CD4-positive, CD25-positive, alpha-beta regulatory T cell (primary cell): ENCODE results near the gene SPACA4. TPM values are rescaled to one million over a fixed set of nuclear protein-coding genes. Genes with fewer than 3 reads are reported as not detected.

ENCODE experiments used
- ATAC-seq, 2 donors: fragments of 150-1000 bp; cut with Tn5 transposase; one replicate each; pipeline ENCODE4 v1.10.0; 2021; ENCODE audit warnings: low read depth in 2 of 2, moderate number of reproducible peaks in 2 of 2, moderate library complexity in 1 of 2
- DNase-seq, 3 donors: peaks; one replicate each; pipeline versions ENCODE4 v3.0.0 to v3.0.0-alpha.2; 2012 to 2022; ENCODE audit warnings: mixed read lengths in 1 of 3
- H3K27ac ChIP-seq: one replicate; pipeline ENCODE4 v1.7.0; 2013; ENCODE audit warnings: mild to moderate bottlenecking, low read length; ENCODE audit not compliant: insufficient read depth, poor library complexity, severe bottlenecking
- H3K27me3 ChIP-seq: one replicate; pipeline ENCODE4 v1.7.0; 2013; ENCODE audit warnings: low read length; ENCODE audit not compliant: control insufficient read depth, insufficient read depth
- H3K36me3 ChIP-seq: one replicate; pipeline ENCODE4 v1.7.0; 2013; ENCODE audit warnings: mild to moderate bottlenecking, low read length, moderate library complexity; ENCODE audit not compliant: control insufficient read depth, insufficient read depth
- H3K4me1 ChIP-seq: 2 replicates; pipeline ENCODE4 v1.7.0; 2013; ENCODE audit warnings: mild to moderate bottlenecking, low read length; ENCODE audit not compliant: insufficient read depth, control insufficient read depth, poor library complexity, severe bottlenecking
- H3K4me3 ChIP-seq: one replicate; pipeline ENCODE4 v1.7.0; 2013; ENCODE audit warnings: low read depth, mild to moderate bottlenecking, low read length, moderate library complexity
- H3K9me3 ChIP-seq, 2 experiments: 1 replicate in 1 of 2; 2 replicates in 1 of 2; pipeline ENCODE4 v1.7.0; 2013; ENCODE audit warnings: low read length in 2 of 2, mild to moderate bottlenecking in 1 of 2, moderate library complexity in 1 of 2; ENCODE audit not compliant: control insufficient read depth in 2 of 2
- H3K27ac Mint-ChIP-seq, 3 donors: one replicate each; pipeline ENCODE4 v1.8.0; 2020 to 2022; ENCODE audit warnings: mild to moderate bottlenecking in 3 of 3, mixed read lengths in 3 of 3, moderate library complexity in 2 of 3
- H3K27me3 Mint-ChIP-seq: one replicate; pipeline ENCODE4 v1.8.0; 2022; ENCODE audit warnings: mild to moderate bottlenecking, mixed read lengths
- H3K36me3 Mint-ChIP-seq: one replicate; pipeline ENCODE4 v1.8.0; 2020; ENCODE audit warnings: mixed read lengths
- H3K4me1 Mint-ChIP-seq, 4 donors: one replicate each; pipeline ENCODE4 v1.8.0; 2020 to 2022; ENCODE audit warnings: mixed read lengths in 4 of 4, mild to moderate bottlenecking in 1 of 4
- H3K4me3 Mint-ChIP-seq, 4 donors: one replicate each; pipeline ENCODE4 v1.8.0; 2020 to 2022; ENCODE audit warnings: mild to moderate bottlenecking in 4 of 4, mixed read lengths in 4 of 4, moderate library complexity in 3 of 4
- H3K9me3 Mint-ChIP-seq, 7 donors: one replicate each; pipeline ENCODE4 v1.8.0; 2020 to 2022; ENCODE audit warnings: mixed read lengths in 7 of 7, mild to moderate bottlenecking in 3 of 7, moderate library complexity in 2 of 7
- polyA plus RNA-seq, 4 donors: library from polyadenylated mRNA; unstranded; fragments of 300-500 nt; fragmentation: Illumina TruSeq; gene quantifications; one replicate each; pipeline ENCODE4 v1.2.3, GENCODE V29; 2021
- total RNA-seq: library from RNA; stranded (reverse); gene quantifications from one replicate; pipeline ENCODE4 v1.2.3, GENCODE V29; 2022

The SPACA4 gene
- total and polyA plus RNA-seq, 5 donors from 2014 or later, result 0.25 TPM; not detected in 4

GRCh38 chr19:48639483-48640375, 33.2 kb downstream of the SPACA4 start:
- H3K4me1 ChIP-seq, result peaks cover 30% of the 10 kb centered on the region
- ATAC-seq (no peak), DNase-seq (no peak)
- H3K9me3 ChIP-seq, result no peaks in the 10 kb centered on the region
- peaks cover 4% of the 10 kb centered on the region for H3K36me3 Mint-ChIP-seq
- H3K36me3 ChIP-seq, result no peaks in the 10 kb centered on the region
- no peak overlapping the region for H3K27ac ChIP-seq
- peaks cover 6 to 55% (median 16%) of the 10 kb centered on the region in 4 donors for H3K4me1 Mint-ChIP-seq
- no peaks in the 10 kb centered on the region for H3K27me3 Mint-ChIP-seq
- no peak overlapping the region for H3K4me3 ChIP-seq
- H3K4me3 Mint-ChIP-seq, result peak overlapping the region in 3 of 4 donors; percentile 19 to 99 (median 58)
- H3K9me3 Mint-ChIP-seq, result peaks cover 0 to 2% (median 0%) of the 10 kb centered on the region in 7 donors
- no peaks in the 10 kb centered on the region for H3K27me3 ChIP-seq
- peak overlapping the region; percentile 46 to 98 (median 69) for H3K27ac Mint-ChIP-seq

- Histone ChIP-seq H3K36me3 (no peaks in the 10 kb centered on the region), H3K27ac (no peak overlapping the region), H3K4me1 (peaks cover 29% of the 10 kb centered on the region), H3K9me3 (no peaks in the 10 kb centered on the region), H3K4me3 (no peak overlapping the region), H3K27me3 (no peaks in the 10 kb centered on the region)
- H3K36me3 Mint-ChIP-seq, result peaks cover 4% of the 10 kb centered on the region
- no peak overlapping the region for H3K4me3 Mint-ChIP-seq
- no peak overlapping the region for H3K27ac Mint-ChIP-seq
- H3K9me3 Mint-ChIP-seq, result peaks cover 0 to 2% (median 0%) of the 10 kb centered on the region in 7 donors
- no peaks in the 10 kb centered on the region for H3K27me3 Mint-ChIP-seq
- DNase-seq (no peak), ATAC-seq (no peak)
- peaks cover 7 to 62% (median 17%) of the 10 kb centered on the region in 4 donors for H3K4me1 Mint-ChIP-seq
Observed at GRCh38 chr19:48641850-48642249, 35.3 kb downstream of the SPACA4 start.

DNA sequence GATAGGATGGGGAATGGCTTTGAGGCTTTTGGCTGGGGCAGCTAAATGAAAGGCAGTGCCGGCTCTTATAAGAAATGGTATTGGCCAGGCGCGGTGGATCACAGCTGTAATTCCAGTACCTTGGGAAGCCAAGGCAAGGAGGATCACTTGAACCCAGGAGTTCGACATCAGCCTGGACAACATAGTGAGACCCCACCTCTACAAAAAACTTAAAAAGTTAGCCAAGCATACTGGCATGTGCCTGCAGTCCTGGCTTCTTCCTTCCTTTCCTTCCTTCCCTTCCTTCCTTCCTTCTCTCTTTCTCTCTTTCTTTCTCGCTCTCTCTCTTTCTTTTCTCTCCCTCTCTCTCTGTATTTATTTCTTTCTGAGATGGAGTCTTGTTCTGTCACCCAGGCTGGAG, 36.3 kb downstream of the SPACA4 start:
- no peak for ATAC-seq
- Mint-ChIP-seq H3K4me1 (peaks cover 11 to 68% (median 24%) of the 10 kb centered on the region in 4 donors), H3K27ac (no peak overlapping the region), H3K27me3 (no peaks in the 10 kb centered on the region), H3K36me3 (peaks cover 4% of the 10 kb centered on the region), H3K9me3 (peaks cover 0 to 2% (median 0%) of the 10 kb centered on the region in 7 donors), H3K4me3 (peak overlapping the region in 2 of 4 donors; percentile 23 to 66)
- no peak for DNase-seq
- Histone ChIP-seq H3K27ac (no peak overlapping the region), H3K27me3 (no peaks in the 10 kb centered on the region), H3K9me3 (no peaks in the 10 kb centered on the region), H3K4me3 (no peak overlapping the region), H3K36me3 (no peaks in the 10 kb centered on the region), H3K4me1 (peaks cover 29% of the 10 kb centered on the region)

DNA sequence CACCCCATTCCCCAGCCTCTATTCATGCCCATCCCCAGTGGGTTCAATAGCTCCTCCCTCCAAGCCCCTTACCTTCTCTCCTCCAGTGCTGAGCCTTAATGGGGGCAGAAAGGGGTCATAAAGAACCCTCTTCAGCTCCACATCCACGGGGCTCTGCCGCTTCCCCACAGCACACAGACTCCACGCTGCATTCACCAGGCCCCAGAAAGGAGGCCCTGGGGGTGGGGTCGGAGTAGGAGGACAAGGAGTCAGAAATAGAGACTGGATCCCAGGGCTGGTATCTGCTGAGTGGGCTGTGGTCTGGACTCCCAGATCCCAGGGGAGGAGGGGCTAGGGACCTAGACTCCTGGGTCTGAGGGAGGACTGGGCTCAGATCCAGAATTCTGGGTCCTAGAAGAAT, 37.8 kb downstream of the SPACA4 start:
- H3K9me3 Mint-ChIP-seq, result peaks cover 0 to 2% (median 0%) of the 10 kb centered on the region in 7 donors
- H3K27ac Mint-ChIP-seq, result peak overlapping the region in 1 of 3 donors; percentile 89
- H3K27ac ChIP-seq, result no peak overlapping the region
- peak overlapping the region; percentile 24 to 98 (median 86) for H3K4me3 Mint-ChIP-seq
- peaks cover 9 to 66% (median 26%) of the 10 kb centered on the region in 4 donors for H3K4me1 Mint-ChIP-seq
- H3K36me3 ChIP-seq, result no peaks in the 10 kb centered on the region
- H3K27me3 Mint-ChIP-seq, result no peaks in the 10 kb centered on the region
- peaks cover 33% of the 10 kb centered on the region for H3K4me1 ChIP-seq
- H3K27me3 ChIP-seq, result no peaks in the 10 kb centered on the region
- no peaks in the 10 kb centered on the region for H3K36me3 Mint-ChIP-seq
- H3K9me3 ChIP-seq, result no peaks in the 10 kb centered on the region
- DNase-seq, result no peak
- ATAC-seq, result no peak
- peak overlapping the region; percentile 88 for H3K4me3 ChIP-seq

GRCh38 chr19:48644839-48645619, 38.5 kb downstream of the SPACA4 start:
- peak overlapping the region; percentile 53 to 98 (median 96) for H3K27ac Mint-ChIP-seq
- H3K27ac ChIP-seq, result peak overlapping the region; percentile 92
- peaks cover 37% of the 10 kb centered on the region for H3K4me1 ChIP-seq
- peaks cover 12 to 67% (median 29%) of the 10 kb centered on the region in 4 donors for H3K4me1 Mint-ChIP-seq
- no peaks in the 10 kb centered on the region for H3K36me3 Mint-ChIP-seq
- no peaks in the 10 kb centered on the region for H3K36me3 ChIP-seq
- no peaks in the 10 kb centered on the region for H3K27me3 ChIP-seq
- DNase-seq (peak; percentile 68 to 88 (median 81)), ATAC-seq (peak; percentile 70 to 72)
- H3K27me3 Mint-ChIP-seq, result no peaks in the 10 kb centered on the region
- peaks cover 0 to 2% (median 0%) of the 10 kb centered on the region in 7 donors for H3K9me3 Mint-ChIP-seq
- H3K9me3 ChIP-seq, result no peaks in the 10 kb centered on the region
- H3K4me3 Mint-ChIP-seq, result peak overlapping the region; percentile 78 to 98 (median 92)
- peak overlapping the region; percentile 88 for H3K4me3 ChIP-seq

DNA sequence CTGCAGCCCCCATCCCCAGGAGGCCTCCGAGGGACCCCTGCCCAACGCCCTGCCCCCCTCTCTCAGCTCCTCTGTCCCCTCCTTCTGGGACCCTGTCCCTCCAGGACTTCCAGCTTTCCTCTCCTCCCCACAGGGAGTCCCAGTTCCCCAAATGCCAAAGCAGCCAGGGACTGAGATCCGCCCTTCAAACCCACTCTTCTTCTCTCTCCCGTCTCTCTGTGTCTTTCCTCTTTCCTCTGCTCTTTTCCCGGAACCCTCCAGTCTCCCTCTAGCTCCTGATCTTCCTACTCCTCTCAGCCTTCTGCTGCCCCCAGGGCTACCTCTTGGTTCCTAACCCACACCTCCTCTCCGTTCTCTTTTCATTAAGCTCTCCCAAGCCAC, 39.1 kb downstream of the SPACA4 start:
- peaks cover 12 to 69% (median 29%) of the 10 kb centered on the region in 4 donors for H3K4me1 Mint-ChIP-seq
- H3K27me3 Mint-ChIP-seq, result no peaks in the 10 kb centered on the region
- ATAC-seq (no peak), DNase-seq (no peak)
- Histone ChIP-seq H3K27me3 (no peaks in the 10 kb centered on the region), H3K4me3 (peak overlapping the region; percentile 88), H3K27ac (peak overlapping the region; percentile 92), H3K9me3 (no peaks in the 10 kb centered on the region), H3K4me1 (peaks cover 37% of the 10 kb centered on the region), H3K36me3 (no peaks in the 10 kb centered on the region)
- peak overlapping the region; percentile 78 to 98 (median 92) for H3K4me3 Mint-ChIP-seq
- peak overlapping the region; percentile 96 to 99 (median 98) for H3K27ac Mint-ChIP-seq
- no peaks in the 10 kb centered on the region for H3K36me3 Mint-ChIP-seq
- H3K9me3 Mint-ChIP-seq, result peaks cover 0 to 2% (median 0%) of the 10 kb centered on the region in 7 donors

- Histone ChIP-seq H3K9me3 (no peaks in the 10 kb centered on the region), H3K36me3 (no peaks in the 10 kb centered on the region), H3K4me3 (peak within 1 kb of the TSS; percentile 88), H3K4me1 (peaks cover 37% of the 10 kb centered on the region), H3K27me3 (no peaks in the 10 kb centered on the region), H3K27ac (peak within 1 kb of the TSS; percentile 92)
- no peaks in the 10 kb centered on the region for H3K36me3 Mint-ChIP-seq
- H3K4me1 Mint-ChIP-seq, result peaks cover 12 to 65% (median 30%) of the 10 kb centered on the region in 4 donors
- peak; percentile 82 to 86 for ATAC-seq
- peak; percentile 88 to 94 (median 92) for DNase-seq
- H3K27ac Mint-ChIP-seq, result peak within 1 kb of the TSS; percentile 96 to 99 (median 98)
- peaks cover 0 to 2% (median 0%) of the 10 kb centered on the region in 7 donors for H3K9me3 Mint-ChIP-seq
- peak within 1 kb of the TSS; percentile 78 to 98 (median 92) for H3K4me3 Mint-ChIP-seq
- H3K27me3 Mint-ChIP-seq, result no peaks in the 10 kb centered on the region
Observed at GRCh38 chr19:48646001-48646721, 39.6 kb downstream of the SPACA4 start, which contains the start of gene CA11. TSS of gene CA11 (minus strand) at chr19:48646187. CDS start at chr19:48645632, 555 bp downstream.
